Skin of body (tissue), 3 donors: ENCODE measurements around the gene RBM12. TPM values are rescaled to one million over a fixed set of nuclear protein-coding genes. Genes with fewer than 3 reads are reported as not detected.

Experiments
- DNase-seq: peaks from one replicate; lab custom pipeline; 2025; lab: John Stamatoyannopoulos, UW
- small RNA-seq: library from RNA; depleted of rRNA; stranded (forward); fragments of <200 nt; gene quantifications from one replicate; pipeline ENCODE3, GENCODE V24; 2014; ENCODE audit warnings: low replicate concordance
- total RNA-seq: library from RNA; depleted of rRNA; stranded (reverse); fragments of >200 nt; gene quantifications from one replicate; pipeline ENCODE4 v1.2.3, GENCODE V29; 2014

Gene RBM12
- total RNA-seq, 1 donor from 2014 or later: 39.2 TPM

- peak; percentile 33 for DNase-seq
Measured at GRCh38 chr20:35600993-35601973, 63.4 kb downstream of the RBM12 start.

GRCh38 chr20:35600176-35600992 lies 64.3 kb downstream of the RBM12 start:
- no peak for DNase-seq

GRCh38 chr20:35599776-35600120 lies 65.0 kb downstream of the RBM12 start:
- no peak for DNase-seq

Small RNA genes lying within 50 kb of the gene (small RNA-seq; reads per million reads assigned to genes)
- gene RNU6-759P: not detected

Other genes starting within 250 kb of the RBM12 start
- 0.49 TPM for gene GDF5, start 226.7 kb downstream of the RBM12 start, total RNA-seq
- gene CEP250, start 209.3 kb downstream of the RBM12 start, total RNA-seq: 23.1 TPM
- gene C20orf173, start 135.2 kb downstream of the RBM12 start, total RNA-seq: not detected
- 164 TPM for gene ERGIC3, start 122.8 kb downstream of the RBM12 start, total RNA-seq
- not detected for gene SPAG4, start 49.1 kb downstream of the RBM12 start, total RNA-seq
- 81.2 TPM for gene CPNE1, start within 50 bp of the RBM12 start, total RNA-seq
- gene NFS1, start 34.5 kb upstream of the RBM12 start, total RNA-seq: 18.9 TPM
- gene ROMO1, start 34.5 kb upstream of the RBM12 start, total RNA-seq: 102 TPM
- gene RBM39, start 77.4 kb upstream of the RBM12 start, total RNA-seq: 429 TPM
- 25.4 TPM for gene PHF20, start 107.1 kb upstream of the RBM12 start, total RNA-seq